ENCODE measurements around the gene MPDZ. TPM values are rescaled to one million over a fixed set of nuclear protein-coding genes. Genes with fewer than 3 reads are reported as not detected.

Gene MPDZ
- total RNA-seq, 4 donors from 2014 or later = 53.7 to 83.5 (median 62.8) TPM

GRCh38 chr9:13186091-13186490 is 93.4 kb downstream of the MPDZ start:
- no peaks in the 10 kb centered on the region for H3K27me3 ChIP-seq
- WGBS, 2 donors = 89 to 94% methylated on average over 1 of the region's 1 CpG
- H3K27ac ChIP-seq = no peak overlapping the region
- peaks cover 0 to 53% (median 0%) of the 10 kb centered on the region in 3 donors for H3K36me3 ChIP-seq
- TF ChIP-seq POLR2A (IDR thresholded peaks at IDR 0.05) (no peak), EP300 (IDR thresholded peaks at IDR 0.05) (no peak)
- TF ChIP-seq, protein P1, sequence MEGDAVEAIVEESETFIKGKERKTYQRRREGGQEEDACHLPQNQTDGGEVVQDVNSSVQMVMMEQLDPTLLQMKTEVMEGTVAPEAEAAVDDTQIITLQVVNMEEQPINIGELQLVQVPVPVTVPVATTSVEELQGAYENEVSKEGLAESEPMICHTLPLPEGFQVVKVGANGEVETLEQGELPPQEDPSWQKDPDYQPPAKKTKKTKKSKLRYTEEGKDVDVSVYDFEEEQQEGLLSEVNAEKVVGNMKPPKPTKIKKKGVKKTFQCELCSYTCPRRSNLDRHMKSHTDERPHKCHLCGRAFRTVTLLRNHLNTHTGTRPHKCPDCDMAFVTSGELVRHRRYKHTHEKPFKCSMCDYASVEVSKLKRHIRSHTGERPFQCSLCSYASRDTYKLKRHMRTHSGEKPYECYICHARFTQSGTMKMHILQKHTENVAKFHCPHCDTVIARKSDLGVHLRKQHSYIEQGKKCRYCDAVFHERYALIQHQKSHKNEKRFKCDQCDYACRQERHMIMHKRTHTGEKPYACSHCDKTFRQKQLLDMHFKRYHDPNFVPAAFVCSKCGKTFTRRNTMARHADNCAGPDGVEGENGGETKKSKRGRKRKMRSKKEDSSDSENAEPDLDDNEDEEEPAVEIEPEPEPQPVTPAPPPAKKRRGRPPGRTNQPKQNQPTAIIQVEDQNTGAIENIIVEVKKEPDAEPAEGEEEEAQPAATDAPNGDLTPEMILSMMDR (IDR thresholded peaks at IDR 0.05) = no peak
- H3K4me1 ChIP-seq = no peaks in the 10 kb centered on the region
- H3K4me3 ChIP-seq = no peak overlapping the region
- H3K9me3 ChIP-seq = no peaks in the 10 kb centered on the region
- DNase-seq (ENCODE audit: low spot score in 2 of 2) = no peak

- no peak overlapping the region for H3K27ac ChIP-seq
- H3K36me3 ChIP-seq = peaks cover 0 to 22% (median 0%) of the 10 kb centered on the region in 3 donors
- H3K4me1 ChIP-seq = no peaks in the 10 kb centered on the region
- no peak for TF ChIP-seq EP300 (IDR thresholded peaks at IDR 0.05)
- TF ChIP-seq, protein P1 (IDR thresholded peaks at IDR 0.05) = no peak
- no peak for TF ChIP-seq POLR2A (IDR thresholded peaks at IDR 0.05)
- WGBS, 2 donors = 26 to 56% methylated on average over 2 of the region's 2 CpGs
- no peak overlapping the region for H3K4me3 ChIP-seq
- DNase-seq (ENCODE audit: low spot score in 2 of 2) = no peak
- no peaks in the 10 kb centered on the region for H3K9me3 ChIP-seq
- H3K27me3 ChIP-seq = no peaks in the 10 kb centered on the region
Measured at GRCh38 chr9:13181652-13182051, 97.8 kb downstream of the MPDZ start.

- Histone ChIP-seq H3K9me3 (no peaks in the 10 kb centered on the region), H3K4me3 (no peak overlapping the region), H3K27me3 (no peaks in the 10 kb centered on the region), H3K36me3 (peaks cover 0 to 45% (median 0%) of the 10 kb centered on the region in 3 donors), H3K4me1 (no peaks in the 10 kb centered on the region), H3K27ac (no peak overlapping the region)
- no peak for TF ChIP-seq POLR2A (IDR thresholded peaks at IDR 0.05)
- TF ChIP-seq, protein P1 (IDR thresholded peaks at IDR 0.05) = no peak
- TF ChIP-seq EP300 (IDR thresholded peaks at IDR 0.05) = no peak
- no peak for DNase-seq (ENCODE audit: low spot score in 2 of 2)
- WGBS, 2 donors = 31 to 32% methylated on average over 3 of the region's 3 CpGs
Measured at GRCh38 chr9:13179257-13179656, 100.2 kb downstream of the MPDZ start.

DNA sequence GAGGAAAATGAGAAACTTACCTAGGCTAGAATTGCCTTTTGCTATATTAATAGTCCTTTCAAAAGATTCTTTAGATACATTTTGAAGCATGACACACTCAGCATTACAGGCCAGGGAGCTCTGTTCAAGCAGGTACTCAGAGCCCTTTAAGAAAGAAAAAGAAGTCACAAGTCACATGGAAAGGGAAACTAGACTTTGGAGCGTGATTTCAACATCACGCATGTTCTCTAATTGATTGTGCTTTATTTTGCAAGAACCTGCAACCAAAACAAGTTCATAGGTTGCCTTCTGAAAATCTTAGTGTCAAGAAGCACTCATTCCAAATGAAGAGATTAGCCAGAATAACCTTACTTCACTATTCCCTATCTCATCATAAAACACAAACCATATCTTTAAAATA is 103.8 kb downstream of the MPDZ start:
- 89 to 94% methylated on average over 2 of the region's 2 CpGs for WGBS, 2 donors
- no peak overlapping the region for H3K27ac ChIP-seq
- H3K4me3 ChIP-seq = no peak overlapping the region
- no peaks in the 10 kb centered on the region for H3K9me3 ChIP-seq
- H3K36me3 ChIP-seq = peaks cover 0 to 31% (median 0%) of the 10 kb centered on the region in 3 donors
- H3K27me3 ChIP-seq = no peaks in the 10 kb centered on the region
- TF ChIP-seq POLR2A (IDR thresholded peaks at IDR 0.05) = no peak
- TF ChIP-seq, protein P1 (IDR thresholded peaks at IDR 0.05) = no peak
- no peak for TF ChIP-seq EP300 (IDR thresholded peaks at IDR 0.05)
- no peak for DNase-seq (ENCODE audit: low spot score in 2 of 2)
- no peaks in the 10 kb centered on the region for H3K4me1 ChIP-seq

DNA sequence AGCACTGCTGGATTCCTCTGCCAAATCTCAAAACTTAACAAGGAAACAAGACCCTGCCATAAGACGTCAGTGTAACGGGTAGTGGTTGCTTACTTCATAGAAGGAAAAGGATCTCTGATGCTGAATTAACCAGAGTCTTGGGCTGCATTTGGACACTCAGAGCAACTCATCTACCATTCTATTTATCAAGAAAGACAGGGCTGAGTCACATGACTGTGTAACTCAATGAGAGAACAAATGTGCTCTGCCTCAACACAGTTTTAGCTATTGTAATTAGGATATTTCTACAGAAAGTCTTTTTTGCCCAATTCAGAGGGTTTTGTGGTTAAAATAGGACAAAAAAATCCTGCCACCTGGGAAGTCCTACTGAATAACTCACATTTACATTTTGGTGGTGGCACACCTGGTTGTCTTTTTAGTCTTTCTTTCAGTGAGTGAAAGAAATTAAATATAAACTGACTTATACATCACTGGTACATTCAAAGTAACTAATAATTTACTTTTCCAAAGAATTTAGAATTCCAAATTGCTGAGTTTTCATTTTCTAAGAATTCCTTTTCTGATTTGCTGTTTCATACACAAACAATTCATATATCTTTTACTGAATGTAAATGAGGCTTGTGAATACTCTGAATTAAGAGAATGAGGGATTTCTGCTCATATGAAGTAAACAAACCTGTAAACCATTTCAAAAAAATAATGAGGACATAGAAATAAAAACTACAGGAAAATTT is 104.4 kb downstream of the MPDZ start:
- 86 to 90% methylated on average over 2 of the region's 2 CpGs for WGBS, 2 donors
- no peak for DNase-seq (ENCODE audit: low spot score in 2 of 2)
- Histone ChIP-seq H3K4me1 (no peaks in the 10 kb centered on the region), H3K27ac (no peak overlapping the region), H3K27me3 (no peaks in the 10 kb centered on the region), H3K4me3 (no peak overlapping the region), H3K9me3 (no peaks in the 10 kb centered on the region), H3K36me3 (peaks cover 0 to 31% (median 0%) of the 10 kb centered on the region in 3 donors)
- TF ChIP-seq, protein P1 (IDR thresholded peaks at IDR 0.05) = no peak
- TF ChIP-seq EP300 (IDR thresholded peaks at IDR 0.05) = no peak
- no peak for TF ChIP-seq POLR2A (IDR thresholded peaks at IDR 0.05)
